AG10803 (cell line): ENCODE data around the gene E2F4.

Experiments used
- DNase-seq: peaks from one replicate; pipeline ENCODE4 v3.0.0; 2010; ENCODE audit warnings: low read depth
- H3K4me3 ChIP-seq: 2 replicates; pipeline ENCODE4 v1.5.1; 2011; ENCODE audit warnings: mild to moderate bottlenecking, low read length, control low read depth
- TF ChIP-seq, protein P1 (sequence below): conservative IDR thresholded peaks from 2 replicates; pipeline ENCODE4 v1.5.1; 2011; ENCODE audit warnings: mild to moderate bottlenecking, low read length, control low read depth, inconsistent platforms

The E2F4 gene

DNA sequence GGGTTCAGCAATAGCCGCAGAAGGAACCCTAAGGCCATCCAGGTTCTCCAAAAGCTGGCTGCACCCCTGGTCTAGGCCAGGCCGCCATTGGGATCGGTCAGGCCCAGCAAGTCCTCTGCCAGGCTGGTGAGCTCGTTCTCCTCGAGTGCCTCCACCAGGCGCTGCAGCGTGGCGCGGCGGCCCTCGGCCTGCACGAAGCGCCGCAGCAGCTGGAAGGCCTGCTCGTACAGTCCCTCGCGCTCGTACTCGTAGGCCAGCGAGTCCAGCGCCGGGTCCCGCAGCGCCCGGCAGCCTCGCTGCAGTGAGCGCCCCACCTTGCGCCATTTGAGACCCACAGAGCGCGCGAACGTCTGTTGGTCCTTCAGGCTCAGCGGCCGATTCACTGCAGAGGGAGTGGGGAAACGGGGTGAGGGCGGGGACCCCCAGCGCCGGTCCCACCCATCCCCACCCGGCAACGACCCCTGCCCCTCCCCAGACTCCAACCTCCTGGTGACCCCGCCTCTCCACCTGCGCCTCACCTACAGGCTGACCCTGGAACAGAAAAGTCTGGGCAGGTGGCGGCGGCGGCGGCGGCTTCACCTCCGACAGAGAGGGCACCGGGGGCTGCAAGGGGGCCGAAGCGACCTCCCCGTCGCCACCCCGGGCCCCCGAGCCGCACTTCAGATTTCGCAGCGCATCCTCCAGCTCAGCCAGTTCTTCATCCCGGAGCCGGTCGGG lies 37.2 kb upstream of the E2F4 start:
- H3K4me3 ChIP-seq = peak overlapping the region; percentile 35
- no peak for DNase-seq
- TF ChIP-seq, protein P1, sequence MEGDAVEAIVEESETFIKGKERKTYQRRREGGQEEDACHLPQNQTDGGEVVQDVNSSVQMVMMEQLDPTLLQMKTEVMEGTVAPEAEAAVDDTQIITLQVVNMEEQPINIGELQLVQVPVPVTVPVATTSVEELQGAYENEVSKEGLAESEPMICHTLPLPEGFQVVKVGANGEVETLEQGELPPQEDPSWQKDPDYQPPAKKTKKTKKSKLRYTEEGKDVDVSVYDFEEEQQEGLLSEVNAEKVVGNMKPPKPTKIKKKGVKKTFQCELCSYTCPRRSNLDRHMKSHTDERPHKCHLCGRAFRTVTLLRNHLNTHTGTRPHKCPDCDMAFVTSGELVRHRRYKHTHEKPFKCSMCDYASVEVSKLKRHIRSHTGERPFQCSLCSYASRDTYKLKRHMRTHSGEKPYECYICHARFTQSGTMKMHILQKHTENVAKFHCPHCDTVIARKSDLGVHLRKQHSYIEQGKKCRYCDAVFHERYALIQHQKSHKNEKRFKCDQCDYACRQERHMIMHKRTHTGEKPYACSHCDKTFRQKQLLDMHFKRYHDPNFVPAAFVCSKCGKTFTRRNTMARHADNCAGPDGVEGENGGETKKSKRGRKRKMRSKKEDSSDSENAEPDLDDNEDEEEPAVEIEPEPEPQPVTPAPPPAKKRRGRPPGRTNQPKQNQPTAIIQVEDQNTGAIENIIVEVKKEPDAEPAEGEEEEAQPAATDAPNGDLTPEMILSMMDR = no peak

DNA sequence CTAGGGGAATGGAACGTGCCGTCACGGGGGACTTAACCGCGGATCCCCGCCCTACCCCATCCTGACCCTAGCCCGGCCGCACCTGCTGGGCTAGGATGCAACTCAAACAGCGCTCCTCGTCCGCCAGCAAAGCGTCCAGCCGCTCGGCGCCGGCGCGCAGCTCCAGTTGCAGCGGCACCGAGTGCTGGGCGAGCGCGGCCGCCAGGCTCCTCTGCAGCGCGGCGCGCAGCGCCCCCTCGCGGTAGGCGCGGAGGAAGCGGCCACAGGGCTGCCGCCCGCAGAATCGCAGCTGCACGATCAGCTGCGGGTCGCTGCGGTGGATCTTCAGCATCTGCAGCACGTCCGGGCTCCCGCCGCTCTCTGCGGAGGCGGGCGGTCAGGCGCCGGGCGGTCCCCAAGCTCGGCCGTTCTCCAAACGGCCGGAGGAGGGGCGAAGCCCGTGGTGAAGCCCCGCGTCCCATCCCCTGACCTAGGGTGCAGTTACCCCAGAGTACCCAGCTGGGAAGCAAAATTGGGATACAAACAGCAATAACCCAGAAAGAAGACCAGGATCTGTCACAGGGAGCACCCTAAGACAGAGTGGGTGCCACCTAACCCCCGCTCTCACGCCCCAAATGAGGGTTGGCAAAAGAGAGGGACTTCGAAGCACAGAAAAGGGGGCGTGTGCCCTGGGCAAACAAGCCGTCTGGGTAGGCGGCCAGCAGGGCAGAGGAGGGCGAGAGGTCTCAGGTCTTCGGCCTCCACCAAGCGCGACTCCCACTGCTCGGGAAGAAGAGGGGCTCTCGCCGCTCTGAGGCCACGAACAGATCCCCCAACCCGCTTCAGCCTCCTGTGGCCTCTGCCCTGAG lies 36.4 kb upstream of the E2F4 start:
- DNase-seq = peak; percentile 64
- H3K4me3 ChIP-seq = peak overlapping the region; percentile 35
- TF ChIP-seq, protein P1 = peak; percentile 61

DNA sequence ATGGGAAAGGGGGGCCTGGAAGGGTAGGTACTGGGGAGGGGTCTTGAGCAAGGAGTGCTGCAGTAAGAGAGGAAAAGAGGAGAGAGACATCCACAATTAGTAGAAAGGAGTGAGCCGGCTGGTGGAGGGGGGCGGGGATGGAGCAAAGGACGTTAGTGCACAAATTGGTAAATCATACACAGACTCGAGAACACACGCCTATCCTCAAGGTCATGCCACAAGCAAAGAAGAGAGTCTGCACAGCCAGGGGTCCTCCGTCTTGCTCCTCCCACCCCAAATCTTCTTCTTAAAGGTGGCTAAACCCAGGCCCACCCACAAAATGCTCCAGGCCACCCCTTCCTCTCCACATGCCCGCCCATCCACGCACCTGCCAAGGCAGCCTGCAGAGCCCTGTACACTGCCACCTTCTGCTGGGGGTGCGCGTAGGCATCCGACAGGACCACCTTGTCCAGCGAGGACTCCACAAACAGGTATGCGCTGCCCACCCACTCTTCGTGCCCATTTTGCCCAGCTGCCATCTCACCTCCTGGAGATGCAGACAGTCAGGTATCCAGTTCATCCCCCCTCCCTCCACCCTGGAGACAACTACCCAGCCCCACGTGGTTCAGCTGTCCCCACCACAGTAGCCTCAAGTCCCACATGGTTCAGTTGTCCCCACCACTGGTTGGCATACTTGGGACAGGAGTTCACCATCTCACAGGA lies 35.7 kb upstream of the E2F4 start:
- DNase-seq = no peak
- TF ChIP-seq, protein P1 = no peak
- no peak overlapping the region for H3K4me3 ChIP-seq

DNA sequence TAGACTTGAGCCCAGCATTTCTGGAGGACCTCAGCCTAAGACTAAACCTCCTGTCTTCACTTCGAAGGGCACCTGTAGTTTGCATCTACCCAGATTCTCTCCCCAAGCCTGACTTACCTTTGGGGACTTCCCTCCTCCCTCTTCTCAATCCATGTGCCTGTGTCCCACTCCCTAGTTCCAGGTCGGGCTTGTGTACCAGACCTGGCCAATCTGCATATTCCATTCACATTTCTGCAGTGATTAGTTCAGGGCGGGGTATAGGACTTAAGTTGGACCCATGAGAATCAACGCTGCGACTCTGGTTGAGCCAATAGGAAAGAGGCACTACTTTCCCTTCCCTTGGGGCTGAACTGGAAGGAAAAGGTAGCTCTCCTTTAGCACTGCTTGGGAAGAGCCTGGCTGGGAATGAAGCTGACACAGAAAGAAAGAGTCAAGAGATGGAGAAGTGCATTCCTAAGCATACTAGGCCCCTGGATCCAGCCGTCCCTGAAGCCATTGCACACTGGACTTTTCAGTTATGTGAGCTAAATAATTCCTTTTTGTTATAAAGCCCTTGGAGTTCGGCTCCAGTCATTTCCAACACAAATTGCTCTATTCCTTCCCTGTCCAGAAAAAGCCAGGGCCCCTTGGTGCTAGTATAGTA lies 34.7 kb upstream of the E2F4 start:
- TF ChIP-seq, protein P1 = no peak
- no peak overlapping the region for H3K4me3 ChIP-seq
- no peak for DNase-seq

DNA sequence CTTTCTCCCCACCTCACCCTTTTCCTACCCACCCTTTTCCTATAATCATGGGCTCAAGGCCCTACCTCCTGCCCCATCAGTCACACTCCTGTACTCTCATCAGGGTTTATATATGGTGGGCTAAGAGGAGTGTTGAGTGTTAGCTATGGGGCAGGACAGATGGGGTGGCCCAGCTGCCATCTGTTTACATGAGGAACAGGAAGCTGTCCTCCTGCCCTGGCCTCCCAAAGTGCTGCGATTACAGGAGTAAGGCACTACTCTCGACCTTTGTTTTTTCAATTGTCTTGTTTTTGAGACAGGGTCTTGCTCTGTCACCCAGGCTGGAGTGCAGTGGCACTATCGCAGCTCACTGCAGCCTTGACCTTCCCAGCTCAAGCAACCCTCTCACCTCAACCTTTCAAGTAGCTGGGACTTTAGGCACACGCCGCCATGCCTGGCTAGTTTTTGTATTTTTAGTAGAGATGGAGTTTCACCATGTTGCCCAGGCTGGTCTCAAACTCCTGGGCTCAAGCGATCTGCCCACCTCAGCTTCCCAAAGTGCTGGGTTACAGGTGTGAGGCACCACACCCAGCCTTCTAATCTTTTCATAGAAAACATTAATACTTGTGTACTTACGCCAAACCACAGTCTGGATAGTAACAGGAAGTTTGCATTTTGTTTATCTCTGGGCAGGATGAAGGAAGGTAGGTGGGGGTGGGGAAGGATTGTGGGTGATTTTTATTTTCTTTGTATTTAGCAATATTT lies 33.9 kb upstream of the E2F4 start:
- H3K4me3 ChIP-seq = no peak overlapping the region
- TF ChIP-seq, protein P1 = no peak
- no peak for DNase-seq
